Testis (tissue), 3 donors: Measurements from ENCODE around the gene ZZZ3. TPM values are rescaled to one million over a fixed set of nuclear protein-coding genes. Genes with fewer than 3 reads are reported as not detected.

Experiments used
- DNase-seq: peaks from one replicate; pipeline ENCODE4 v3.0.0-alpha.2; 2019
- H3K27ac ChIP-seq, 2 donors: fragments of 200-600 bp; sonication (generic); one replicate each; pipeline ENCODE4 v1.5.1; 2019
- H3K27me3 ChIP-seq: fragments of 200-600 bp; sonication (generic); one replicate; pipeline ENCODE4 v1.5.1; 2019
- H3K36me3 ChIP-seq: fragments of 200-600 bp; sonication (generic); one replicate; pipeline ENCODE4 v1.5.1; 2017; ENCODE audit warnings: low read depth; ENCODE audit errors: missing control alignments
- H3K4me1 ChIP-seq: fragments of 200-600 bp; sonication (generic); one replicate; pipeline ENCODE4 v1.5.1; 2019
- H3K4me3 ChIP-seq, 2 donors: fragments of 200-600 bp; sonication (generic); one replicate each; pipeline ENCODE4 v1.5.1; 2017 to 2019
- H3K9me3 ChIP-seq: fragments of 200-600 bp; sonication (generic); one replicate; pipeline ENCODE4 v1.5.1; 2017
- POLR2A ChIP-seq: fragments of 450-650 bp; IDR thresholded peaks from one replicate; pipeline ENCODE4 v1.6.1; 2017; ENCODE audit warnings: antibody characterized with exemption, mild to moderate bottlenecking, moderate library complexity
- WGBS, 2 donors: methylation state at CpG; one replicate each; pipeline ENCODE4 v1.1.5; 2018; 5-methylcytosine and 5-hydroxymethylcytosine counted together
- intact Hi-C: fragments of 100-400 bp; cut with DNase I; formaldehyde crosslinking; loops from one replicate; pipeline ENCODE4 v1.15.1; 2023; ENCODE audit warnings: low total_unique reads
- polyA plus RNA-seq: library from polyadenylated mRNA; stranded (reverse); fragments of 350-450 nt; fragmentation: Illumina TruSeq; extraction: RNeasy Lipid Tissue Mini Kit (QIAGEN cat#74804); gene quantifications from one replicate; pipeline ENCODE4 v1.2.3, GENCODE V29; 2014; ENCODE audit warnings: low read depth, low replicate concordance; ENCODE audit not compliant: insufficient read depth
- total RNA-seq, 2 donors: library from RNA; depleted of rRNA; stranded (reverse); fragments of >200 nt; gene quantifications; one replicate each; pipeline ENCODE4 v1.2.3, GENCODE V29; 2016
- TF ChIP-seq, protein P1 (sequence below), 3 experiments: fragments of 450-650 bp in 2 of 3; fragments of 200-600 bp in 1 of 3; sonication (generic) in 1 of 3; IDR thresholded peaks; one replicate each; pipeline ENCODE4 v1.5.1; 2016 to 2019; ENCODE audit warnings: antibody characterized with exemption in 3 of 3, mild to moderate bottlenecking in 2 of 3, moderate library complexity in 1 of 3

Gene ZZZ3
- total and polyA plus RNA-seq, 3 donors from 2014 or later: 13.3 to 53.8 (median 52.2) TPM

DNA sequence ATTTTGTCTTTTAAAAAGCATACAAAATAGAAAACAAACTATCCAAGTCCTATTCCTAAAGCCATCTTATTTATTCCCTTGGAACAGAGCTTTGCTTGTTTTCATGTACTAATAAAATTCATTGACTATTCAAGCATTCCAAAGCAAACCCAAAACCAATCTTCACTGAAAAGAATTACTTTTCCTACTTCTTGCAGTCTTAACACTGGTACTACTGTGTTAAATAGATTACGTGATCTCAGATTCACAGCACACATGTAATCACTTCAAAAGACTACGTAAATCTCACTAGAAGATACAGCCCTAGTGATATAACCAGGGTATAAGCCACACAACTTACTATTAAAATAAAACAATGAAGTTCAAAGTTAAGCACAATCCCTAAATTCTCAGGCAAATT lies 39.0 kb downstream of the ZZZ3 start:
- H3K9me3 ChIP-seq: no peaks in the 10 kb centered on the region
- 83 to 97% methylated on average over 2 of the region's 2 CpGs for WGBS, 2 donors
- DNase-seq: no peak
- no peak overlapping the region for H3K27ac ChIP-seq
- H3K4me3 ChIP-seq: no peak overlapping the region
- no peaks in the 10 kb centered on the region for H3K27me3 ChIP-seq
- intact Hi-C loops: no loop called here
- H3K4me1 ChIP-seq: no peaks in the 10 kb centered on the region
- no peak for TF ChIP-seq POLR2A
- TF ChIP-seq, protein P1, sequence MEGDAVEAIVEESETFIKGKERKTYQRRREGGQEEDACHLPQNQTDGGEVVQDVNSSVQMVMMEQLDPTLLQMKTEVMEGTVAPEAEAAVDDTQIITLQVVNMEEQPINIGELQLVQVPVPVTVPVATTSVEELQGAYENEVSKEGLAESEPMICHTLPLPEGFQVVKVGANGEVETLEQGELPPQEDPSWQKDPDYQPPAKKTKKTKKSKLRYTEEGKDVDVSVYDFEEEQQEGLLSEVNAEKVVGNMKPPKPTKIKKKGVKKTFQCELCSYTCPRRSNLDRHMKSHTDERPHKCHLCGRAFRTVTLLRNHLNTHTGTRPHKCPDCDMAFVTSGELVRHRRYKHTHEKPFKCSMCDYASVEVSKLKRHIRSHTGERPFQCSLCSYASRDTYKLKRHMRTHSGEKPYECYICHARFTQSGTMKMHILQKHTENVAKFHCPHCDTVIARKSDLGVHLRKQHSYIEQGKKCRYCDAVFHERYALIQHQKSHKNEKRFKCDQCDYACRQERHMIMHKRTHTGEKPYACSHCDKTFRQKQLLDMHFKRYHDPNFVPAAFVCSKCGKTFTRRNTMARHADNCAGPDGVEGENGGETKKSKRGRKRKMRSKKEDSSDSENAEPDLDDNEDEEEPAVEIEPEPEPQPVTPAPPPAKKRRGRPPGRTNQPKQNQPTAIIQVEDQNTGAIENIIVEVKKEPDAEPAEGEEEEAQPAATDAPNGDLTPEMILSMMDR (IDR thresholded peaks at IDR 0.05): no peak
- H3K36me3 ChIP-seq: no peaks in the 10 kb centered on the region

GRCh38 chr1:77642941-77643340 lies 39.5 kb downstream of the ZZZ3 start:
- DNase-seq: no peak
- Histone ChIP-seq H3K4me1 (no peaks in the 10 kb centered on the region), H3K4me3 (no peak overlapping the region), H3K9me3 (no peaks in the 10 kb centered on the region), H3K36me3 (no peaks in the 10 kb centered on the region), H3K27ac (no peak overlapping the region), H3K27me3 (no peaks in the 10 kb centered on the region)
- intact Hi-C loops: no loop called here
- TF ChIP-seq, protein P1 (IDR thresholded peaks at IDR 0.05): no peak
- no peak for TF ChIP-seq POLR2A
- WGBS, 2 donors: 90 to 97% methylated on average over 3 of the region's 3 CpGs

DNA sequence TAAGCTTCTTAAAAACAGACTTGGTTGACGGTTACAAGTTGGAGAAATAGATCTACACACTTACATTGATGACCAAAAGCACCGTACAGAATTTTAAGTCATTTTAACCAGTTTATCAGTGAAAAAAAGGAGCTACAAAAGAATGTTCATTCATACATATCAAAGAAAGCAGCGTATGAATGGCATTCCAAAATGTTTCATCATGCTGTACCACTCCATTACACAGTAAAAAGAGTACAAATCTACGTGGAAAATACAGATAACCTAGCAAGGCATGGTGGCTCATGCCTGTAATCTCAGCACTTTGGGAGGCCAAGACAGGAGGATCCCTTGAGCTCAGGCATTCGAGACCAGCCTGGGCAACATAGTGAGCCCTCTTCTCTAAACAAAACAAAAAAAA lies 40.3 kb downstream of the ZZZ3 start:
- H3K4me1 ChIP-seq: no peaks in the 10 kb centered on the region
- no peak overlapping the region for H3K4me3 ChIP-seq
- no peaks in the 10 kb centered on the region for H3K27me3 ChIP-seq
- WGBS, 2 donors: 87 to 88% methylated on average over 5 of the region's 5 CpGs
- no peaks in the 10 kb centered on the region for H3K36me3 ChIP-seq
- intact Hi-C loops: no loop called here
- H3K9me3 ChIP-seq: no peaks in the 10 kb centered on the region
- no peak overlapping the region for H3K27ac ChIP-seq
- TF ChIP-seq, protein P1 (IDR thresholded peaks at IDR 0.05): no peak
- no peak for TF ChIP-seq POLR2A
- DNase-seq: no peak

DNA sequence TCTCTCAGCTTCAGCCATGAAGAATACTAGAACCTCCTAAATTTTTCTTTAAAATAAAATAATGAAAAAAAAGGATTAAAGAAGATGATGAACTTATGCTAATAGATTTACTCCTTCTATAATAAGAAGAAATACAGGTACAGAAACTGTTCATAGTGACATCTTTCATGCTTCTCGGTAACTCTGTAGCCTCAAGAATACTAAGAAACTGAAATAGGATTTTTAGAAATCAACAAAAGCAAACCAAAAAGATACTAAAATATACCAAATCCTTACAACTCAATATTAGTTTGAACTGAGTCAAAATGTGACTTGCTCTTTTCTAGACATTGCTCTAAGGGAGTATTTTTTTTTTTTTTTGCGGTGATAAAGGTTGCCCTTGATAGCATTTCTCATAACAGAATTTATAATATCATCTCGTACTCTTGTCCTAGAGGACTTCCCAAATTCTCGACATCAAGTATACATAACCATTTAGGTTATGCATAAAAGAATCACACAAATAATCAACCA lies 42.8 kb downstream of the ZZZ3 start:
- Histone ChIP-seq H3K4me1 (no peaks in the 10 kb centered on the region), H3K9me3 (no peaks in the 10 kb centered on the region), H3K27ac (no peak overlapping the region), H3K27me3 (no peaks in the 10 kb centered on the region), H3K4me3 (no peak overlapping the region), H3K36me3 (no peaks in the 10 kb centered on the region)
- no peak for DNase-seq
- intact Hi-C loops: no loop called here
- no peak for TF ChIP-seq POLR2A
- TF ChIP-seq, protein P1 (IDR thresholded peaks at IDR 0.05): no peak
- 85 to 87% methylated on average over 4 of the region's 4 CpGs for WGBS, 2 donors

- TF ChIP-seq POLR2A: no peak
- TF ChIP-seq, protein P1 (IDR thresholded peaks at IDR 0.05): no peak
- Histone ChIP-seq H3K4me3 (no peak overlapping the region), H3K27me3 (no peaks in the 10 kb centered on the region), H3K9me3 (no peaks in the 10 kb centered on the region), H3K27ac (no peak overlapping the region), H3K36me3 (no peaks in the 10 kb centered on the region), H3K4me1 (no peaks in the 10 kb centered on the region)
- DNase-seq: no peak
- WGBS, 2 donors: 62 to 69% methylated on average over 3 of the region's 3 CpGs
- intact Hi-C loops: no loop called here
These were observed 43.4 kb downstream of the ZZZ3 start for GRCh38 chr1:77639056-77639455.
